GM21737 (cell line): ENCODE measurements around the gene PLXNB1.

ENCODE experiments used
- ATAC-seq: cut with Tn5 transposase; IDR thresholded peaks from one replicate; pipeline ENCODE4 v1.9.1; 2021; ENCODE audit warnings: mild to moderate bottlenecking, moderate library complexity; ENCODE audit not compliant: unreplicated experiment

PLXNB1 gene

GRCh38 chr3:48418651-48419050 is 11.2 kb downstream of the PLXNB1 start:
- no peak for ATAC-seq

- no peak for ATAC-seq
Observed at GRCh38 chr3:48418140-48418539, 11.7 kb downstream of the PLXNB1 start.

GRCh38 chr3:48417529-48418108 is 12.3 kb downstream of the PLXNB1 start:
- no peak for ATAC-seq

- no peak for ATAC-seq
Observed at GRCh38 chr3:48416546-48416945, 13.3 kb downstream of the PLXNB1 start.

- no peak for ATAC-seq
Observed at GRCh38 chr3:48416091-48416505, 13.8 kb downstream of the PLXNB1 start.

- no peak for ATAC-seq
Observed at GRCh38 chr3:48415251-48415953, 14.5 kb downstream of the PLXNB1 start.

GRCh38 chr3:48414376-48415250 is 15.3 kb downstream of the PLXNB1 start:
- no peak for ATAC-seq

- no peak for ATAC-seq
Observed at GRCh38 chr3:48413611-48414010, 16.3 kb downstream of the PLXNB1 start.

GRCh38 chr3:48413086-48413485 is 16.8 kb downstream of the PLXNB1 start:
- ATAC-seq: no peak

GRCh38 chr3:48412375-48413001 is 17.4 kb downstream of the PLXNB1 start:
- ATAC-seq: no peak

GRCh38 chr3:48411606-48412374 is 18.1 kb downstream of the PLXNB1 start:
- ATAC-seq: no peak

GRCh38 chr3:48411041-48411588 is 18.8 kb downstream of the PLXNB1 start:
- no peak for ATAC-seq

GRCh38 chr3:48410205-48411040 is 19.5 kb downstream of the PLXNB1 start:
- ATAC-seq: no peak

GRCh38 chr3:48409291-48410201 is 20.3 kb downstream of the PLXNB1 start:
- no peak for ATAC-seq

GRCh38 chr3:48408823-48409281 is 21.0 kb downstream of the PLXNB1 start:
- no peak for ATAC-seq

GRCh38 chr3:48407542-48408099 is 22.3 kb downstream of the PLXNB1 start:
- ATAC-seq: no peak

GRCh38 chr3:48406443-48407431 is 23.1 kb downstream of the PLXNB1 start:
- ATAC-seq: no peak
